Measurements from ENCODE around the gene HSPB1.

DNA sequence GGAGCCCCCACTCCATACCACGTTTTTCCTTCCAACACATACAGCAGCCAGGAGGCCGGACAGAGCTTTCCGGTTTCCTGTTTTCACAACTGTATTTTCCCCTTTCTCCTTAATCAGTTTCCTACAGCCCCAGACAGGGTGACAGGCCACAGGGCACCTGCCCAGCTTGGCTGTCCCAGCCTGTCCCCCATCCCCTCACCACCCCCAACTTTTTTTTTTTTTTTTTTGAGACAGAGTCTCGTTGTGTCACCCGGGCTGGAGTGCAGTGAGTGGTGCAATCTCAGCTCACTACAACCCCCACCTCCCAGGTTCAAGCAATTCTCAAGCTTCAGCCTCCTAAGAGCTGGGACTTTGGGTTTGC, 10.3 kb upstream of the HSPB1 start:
- TF ChIP-seq, protein P1, sequence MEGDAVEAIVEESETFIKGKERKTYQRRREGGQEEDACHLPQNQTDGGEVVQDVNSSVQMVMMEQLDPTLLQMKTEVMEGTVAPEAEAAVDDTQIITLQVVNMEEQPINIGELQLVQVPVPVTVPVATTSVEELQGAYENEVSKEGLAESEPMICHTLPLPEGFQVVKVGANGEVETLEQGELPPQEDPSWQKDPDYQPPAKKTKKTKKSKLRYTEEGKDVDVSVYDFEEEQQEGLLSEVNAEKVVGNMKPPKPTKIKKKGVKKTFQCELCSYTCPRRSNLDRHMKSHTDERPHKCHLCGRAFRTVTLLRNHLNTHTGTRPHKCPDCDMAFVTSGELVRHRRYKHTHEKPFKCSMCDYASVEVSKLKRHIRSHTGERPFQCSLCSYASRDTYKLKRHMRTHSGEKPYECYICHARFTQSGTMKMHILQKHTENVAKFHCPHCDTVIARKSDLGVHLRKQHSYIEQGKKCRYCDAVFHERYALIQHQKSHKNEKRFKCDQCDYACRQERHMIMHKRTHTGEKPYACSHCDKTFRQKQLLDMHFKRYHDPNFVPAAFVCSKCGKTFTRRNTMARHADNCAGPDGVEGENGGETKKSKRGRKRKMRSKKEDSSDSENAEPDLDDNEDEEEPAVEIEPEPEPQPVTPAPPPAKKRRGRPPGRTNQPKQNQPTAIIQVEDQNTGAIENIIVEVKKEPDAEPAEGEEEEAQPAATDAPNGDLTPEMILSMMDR (conservative IDR thresholded peaks at IDR 0.05), result no peak
- no peak for TF ChIP-seq ZFX (IDR thresholded peaks at IDR 0.05)

Data from C4-2B (cell line).